ENCODE results near the gene STRIP1.

GRCh38 chr1:110062612-110063011 is 28.2 kb downstream of the STRIP1 start:
- no peak for TF ChIP-seq CTCF (conservative IDR thresholded peaks at IDR 0.05 in 1 of 2, IDR thresholded peaks at IDR 0.05 in 1 of 2; ENCODE audit: low read depth in 1 of 2, low read length in 2 of 2)
- no peak for TF ChIP-seq EZH2 (IDR thresholded peaks at IDR 0.05; ENCODE audit: low read length, missing control alignments)

Data from fibroblast of lung (primary cell).